IPS-11a (cell line): ENCODE results near the gene C9orf57.
"Not testable (repeated sequence)": the region's sequence is repeated elsewhere in the genome, so short reads cannot be mapped to it uniquely, and the experiment has no call there.

ENCODE experiments used
- H3K4me3 ChIP-seq: one replicate; pipeline ENCODE4 v1.5.1; 2013; ENCODE audit warnings: low read depth, low read length, control low read depth

The C9orf57 gene

GRCh38 chr9:72060513-72060912 is at the start of gene C9orf57:
Gene C9orf57, minus strand, starts transcription at chr9:72060613. Its CDS starts 1,282 bp downstream, at chr9:72059331.
- no peak within 1 kb of the TSS for H3K4me3 ChIP-seq

DNA sequence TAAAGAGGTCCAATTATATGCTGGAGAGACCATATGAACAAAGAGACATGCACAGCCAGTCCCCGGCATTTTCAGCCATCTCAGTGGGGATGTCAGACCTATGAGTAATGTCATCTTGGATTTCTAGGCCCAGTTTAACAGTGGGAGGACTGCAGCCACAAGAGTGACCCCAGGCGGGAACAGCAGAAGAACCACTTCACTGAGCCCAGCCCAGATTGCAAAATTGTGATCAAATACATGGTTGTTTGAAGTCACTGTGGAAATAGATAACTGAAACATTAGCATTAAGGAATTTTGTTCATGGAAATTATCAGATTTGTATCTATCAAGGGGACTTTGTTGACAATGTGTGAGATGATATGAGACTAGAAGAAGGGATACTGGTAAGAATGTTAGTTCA is 42.1 kb upstream of the C9orf57 start:
- no peak overlapping the region for H3K4me3 ChIP-seq

DNA sequence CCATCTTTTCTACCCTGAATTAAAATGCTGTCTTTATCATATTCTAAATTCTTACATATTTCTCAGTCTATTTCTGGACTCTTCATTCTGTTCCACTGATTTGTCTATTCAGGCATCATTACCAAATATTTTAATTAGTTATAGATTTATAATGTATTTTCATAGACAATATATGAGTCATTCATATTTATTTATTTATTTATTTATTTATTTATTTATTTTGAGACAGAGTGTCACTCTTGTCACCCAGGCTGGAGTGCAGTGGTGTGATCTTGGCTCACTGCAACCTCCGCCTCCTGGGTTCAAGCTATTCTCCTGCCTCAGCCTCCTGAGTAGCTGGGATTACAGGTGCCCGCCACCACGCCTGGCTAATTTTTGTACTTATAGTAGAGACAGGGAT is 35.1 kb upstream of the C9orf57 start:
- not testable (repeated sequence) for H3K4me3 ChIP-seq

GRCh38 chr9:72092820-72093219 is 32.4 kb upstream of the C9orf57 start:
- H3K4me3 ChIP-seq, result no peak overlapping the region

- H3K4me3 ChIP-seq, result no peak overlapping the region
Observed at GRCh38 chr9:72089451-72090130, 29.2 kb upstream of the C9orf57 start.

- no peak overlapping the region for H3K4me3 ChIP-seq
Observed at GRCh38 chr9:72082536-72082935, 22.1 kb upstream of the C9orf57 start.

- not testable (repeated sequence) for H3K4me3 ChIP-seq
Observed at GRCh38 chr9:72074666-72075065, 14.3 kb upstream of the C9orf57 start.

GRCh38 chr9:72065076-72065475 is 4.7 kb upstream of the C9orf57 start:
- no peak overlapping the region for H3K4me3 ChIP-seq

DNA sequence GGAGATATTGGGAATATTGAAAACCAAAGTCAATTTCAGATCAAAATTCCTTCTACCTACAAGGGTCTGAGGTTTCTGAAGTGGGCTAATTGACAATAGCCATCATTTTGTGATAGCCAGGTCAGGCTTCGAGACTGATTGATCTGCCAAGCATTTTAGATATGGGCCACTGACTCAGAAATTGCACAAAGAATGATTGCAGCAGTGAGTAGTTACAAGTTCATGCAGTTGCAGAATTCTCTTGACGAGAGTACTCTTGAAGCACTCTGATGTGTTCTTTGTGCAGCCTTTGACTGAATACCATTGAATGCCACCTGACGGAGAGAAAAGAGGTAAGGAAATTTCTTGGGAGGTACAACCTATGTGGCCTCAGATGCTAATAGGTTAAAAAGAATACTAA is 8.3 kb downstream of the C9orf57 start:
- H3K4me3 ChIP-seq, result no peak overlapping the region

- no peak overlapping the region for H3K4me3 ChIP-seq
Observed at GRCh38 chr9:72048850-72049249, 11.6 kb downstream of the C9orf57 start.

DNA sequence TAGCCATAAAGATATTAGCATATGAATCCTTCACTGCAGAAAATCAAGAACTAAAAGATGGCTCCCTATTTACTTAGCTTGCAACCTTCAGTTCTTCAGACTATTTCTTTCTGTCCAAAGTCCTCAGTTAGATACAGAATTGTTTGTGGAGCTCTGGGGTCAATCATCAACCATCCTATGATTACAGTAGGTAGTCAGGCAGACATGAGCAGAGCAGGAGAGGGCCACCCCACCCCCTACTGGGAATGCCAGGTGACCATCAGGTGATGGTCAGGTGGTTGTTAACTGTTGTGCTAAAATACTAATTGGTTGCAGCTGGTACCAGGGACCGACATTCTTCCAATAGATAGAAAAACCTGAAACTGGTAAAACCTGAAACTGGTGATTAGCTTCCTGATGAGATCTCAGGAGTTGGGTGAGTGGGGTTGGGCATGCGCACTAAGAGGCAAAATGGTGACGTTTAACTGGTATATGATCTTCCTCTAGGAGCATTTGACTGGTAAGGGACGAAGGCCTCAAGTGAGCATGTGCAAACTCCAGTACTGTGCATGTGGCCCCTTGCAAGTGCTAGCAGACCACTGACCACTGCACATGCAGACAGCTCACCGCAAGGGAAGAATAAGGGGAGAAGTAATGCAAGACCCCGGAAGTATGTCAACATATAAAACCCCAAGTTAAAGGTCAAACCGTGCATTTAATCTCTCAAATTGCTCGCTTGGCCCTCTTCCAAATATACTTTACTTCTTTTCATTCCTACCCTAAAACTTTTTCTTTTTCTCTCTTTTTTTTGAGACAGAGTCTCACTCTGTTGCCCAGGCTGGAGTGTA is 13.6 kb downstream of the C9orf57 start:
- H3K4me3 ChIP-seq, result no peak overlapping the region

DNA sequence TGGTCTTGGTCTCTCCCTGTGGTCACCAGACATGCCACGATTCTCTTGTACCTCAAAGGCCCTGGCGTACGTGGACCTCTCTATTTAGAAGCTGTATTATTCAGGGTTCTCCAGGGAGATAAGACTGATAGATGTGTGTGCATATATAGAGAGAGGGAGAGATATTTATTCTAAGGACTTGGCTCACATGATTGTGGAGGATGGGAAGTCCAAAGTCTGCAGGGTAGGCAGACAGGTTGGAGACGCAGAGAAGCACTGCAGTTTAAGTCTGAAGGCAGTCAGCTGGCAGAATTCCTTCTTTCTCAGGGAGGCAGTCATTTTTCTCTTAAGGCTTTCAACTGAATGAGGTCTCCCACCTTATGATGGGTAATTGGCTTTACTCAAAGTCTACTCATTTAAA is 16.3 kb downstream of the C9orf57 start:
- no peak overlapping the region for H3K4me3 ChIP-seq

DNA sequence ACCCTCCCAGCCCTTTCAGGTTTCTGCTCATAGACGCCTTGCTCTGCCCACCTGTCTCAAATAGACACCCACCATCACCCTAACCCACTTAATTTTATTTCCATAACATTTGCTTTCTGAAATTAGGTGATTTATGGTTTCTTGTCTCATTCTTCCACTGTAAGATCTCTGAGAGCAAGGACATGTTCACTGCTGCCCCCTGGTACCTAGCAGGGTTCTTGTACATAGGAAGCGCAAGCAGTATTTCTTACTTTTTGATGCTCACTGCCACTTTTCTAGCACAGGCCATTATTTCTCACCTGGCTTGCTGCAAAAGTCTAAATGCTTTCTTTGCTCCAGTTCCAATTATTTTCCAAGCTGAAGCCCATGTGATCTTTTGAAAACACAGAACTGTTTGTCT is 16.8 kb downstream of the C9orf57 start:
- H3K4me3 ChIP-seq, result no peak overlapping the region

DNA sequence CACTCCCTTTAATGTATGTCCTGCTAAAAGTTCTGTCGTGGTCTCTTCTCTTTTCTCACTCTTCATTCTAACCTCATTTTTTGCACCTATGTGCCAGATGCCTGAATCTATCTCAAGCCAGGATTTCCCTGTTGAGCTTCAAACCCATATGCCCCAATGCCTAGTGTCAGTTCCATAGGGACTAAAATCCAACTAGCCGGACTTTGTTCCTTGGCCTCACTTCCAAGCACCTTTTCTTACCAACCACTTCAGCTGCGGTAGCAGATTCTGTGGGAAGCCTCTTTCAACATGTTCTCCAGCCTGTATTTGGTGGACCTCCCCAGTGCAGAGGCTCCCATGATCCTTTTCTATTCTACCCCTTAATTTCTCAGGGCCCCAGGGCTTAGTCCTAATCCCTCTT is 17.5 kb downstream of the C9orf57 start:
- no peak overlapping the region for H3K4me3 ChIP-seq

DNA sequence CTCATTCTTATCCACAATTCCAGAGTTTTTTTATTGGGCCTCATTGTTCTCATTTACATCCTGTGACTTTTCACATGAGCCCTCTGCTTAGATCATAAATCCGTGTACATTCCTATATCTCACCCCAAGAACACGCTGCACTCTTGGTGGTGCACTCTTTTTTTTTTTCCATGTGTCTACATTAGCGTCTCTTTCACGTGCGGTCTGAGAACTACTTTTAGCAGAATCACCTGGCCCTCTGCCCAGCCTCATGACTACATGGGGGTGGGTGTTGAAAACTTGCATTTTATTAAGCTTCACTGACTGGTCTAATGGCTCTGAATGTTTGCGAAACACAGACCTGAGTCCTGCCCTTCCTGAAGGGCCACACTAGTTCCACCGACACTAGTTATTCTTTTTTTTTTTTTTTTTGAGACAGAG is 18.6 kb downstream of the C9orf57 start:
- H3K4me3 ChIP-seq, result no peak overlapping the region

GRCh38 chr9:72041369-72041768 is 19.0 kb downstream of the C9orf57 start:
- H3K4me3 ChIP-seq, result no peak overlapping the region

DNA sequence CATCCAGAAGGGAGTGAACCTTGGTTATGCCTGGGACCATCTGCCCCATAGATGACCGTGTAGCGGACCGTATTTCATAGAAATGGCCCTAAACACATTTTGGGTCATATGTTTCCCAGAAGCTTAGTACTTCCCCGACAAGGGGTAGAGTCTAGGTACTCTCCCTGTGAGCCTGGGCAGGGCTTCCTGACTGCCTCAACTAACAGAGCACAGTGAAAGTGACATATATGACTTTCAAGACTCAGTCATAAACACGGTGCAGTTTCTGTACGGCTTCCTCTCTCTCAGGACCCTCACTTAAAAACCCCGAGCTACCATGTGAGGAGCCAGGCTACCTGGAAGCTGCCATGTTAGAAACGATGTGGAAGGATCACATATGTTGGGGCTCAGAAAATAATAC is 20.9 kb downstream of the C9orf57 start:
- no peak overlapping the region for H3K4me3 ChIP-seq

GRCh38 chr9:72038890-72039410 is 21.5 kb downstream of the C9orf57 start:
- H3K4me3 ChIP-seq, result no peak overlapping the region

DNA sequence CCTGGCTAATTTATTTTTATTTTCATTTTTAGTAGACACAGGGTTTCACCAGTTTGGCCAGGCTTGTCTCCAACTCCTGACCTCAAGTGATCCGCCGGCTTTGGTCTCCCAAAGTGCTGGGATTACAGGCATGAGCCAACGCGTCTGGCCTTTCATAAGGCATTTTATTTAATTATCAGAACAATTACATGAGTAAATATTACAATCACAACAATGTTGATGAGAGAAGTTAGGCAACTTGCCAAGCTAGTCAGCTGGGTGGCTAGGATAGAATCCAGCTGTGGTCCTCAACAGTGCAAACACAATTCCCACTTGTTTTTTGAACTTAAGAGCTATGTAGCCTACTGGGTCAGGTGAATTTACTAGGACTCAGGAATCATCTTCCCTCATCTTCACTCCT is 22.0 kb downstream of the C9orf57 start:
- H3K4me3 ChIP-seq, result no peak overlapping the region

DNA sequence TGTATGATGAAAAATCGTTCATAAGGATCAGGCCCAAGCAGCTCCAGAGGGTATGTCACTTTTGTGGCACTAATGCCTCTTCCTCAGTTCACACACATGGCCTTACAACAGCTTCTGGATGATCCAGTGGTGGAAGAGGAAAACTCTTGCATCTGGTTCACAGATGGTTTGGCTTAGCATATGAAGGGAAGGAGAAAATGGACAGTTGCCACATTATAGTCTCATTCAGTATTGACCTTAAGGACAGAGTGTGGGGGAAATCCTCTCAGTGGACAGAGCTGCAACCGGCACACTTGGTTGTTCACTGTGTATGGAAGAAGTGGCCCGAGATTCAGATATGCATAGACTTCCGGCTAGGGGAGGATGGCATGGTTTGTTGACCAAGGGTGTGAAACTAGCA is 22.8 kb downstream of the C9orf57 start:
- no peak overlapping the region for H3K4me3 ChIP-seq

- H3K4me3 ChIP-seq, result no peak overlapping the region
Observed at GRCh38 chr9:72030767-72031166, 29.6 kb downstream of the C9orf57 start.

- H3K4me3 ChIP-seq, result no peak overlapping the region
Observed at GRCh38 chr9:72029986-72030385, 30.4 kb downstream of the C9orf57 start.
